GM12878 (cell line): ENCODE results near the gene PRDM1. TPM values are rescaled to one million over a fixed set of nuclear protein-coding genes. Genes with fewer than 3 reads are reported as not detected.

ENCODE experiments used
- ATAC-seq: fragments of 200-7000 bp; cut with Tn5 transposase; 3 replicates; pipeline ENCODE4 v1.9.1; 2020; ENCODE audit warnings: mild to moderate bottlenecking, moderate library complexity
- BruUV-seq: library from RNA; stranded (reverse); fragments of 400-500 nt; replicated peaks from 2 replicates; lab custom pipeline; 2021; lab: Mats Ljungman, UMichigan
- CTCF ChIA-PET: fragments of 300-600 bp; sonication (Branson Sonifier 250); formaldehyde crosslinking; extraction: SDS; loops from one replicate; lab custom pipeline; 2021; ENCODE audit warnings: inconsistent platforms; lab: Yijun Ruan, JAX
- POLR2A ChIA-PET: fragments of 350-600 bp; formaldehyde crosslinking; extraction: SDS; loops from one replicate; lab custom pipeline; 2021; ENCODE audit warnings: inconsistent platforms; lab: Charles Lee
- RAD21 ChIA-PET: fragments of 300-600 bp; sonication (Branson Sonifier 250); formaldehyde crosslinking; loops from one replicate; lab custom pipeline; 2023; ENCODE audit warnings: antibody characterized with exemption; ENCODE audit not compliant: unreplicated experiment; lab: Charles Lee
- SMC1A ChIA-PET: fragments of 300-600 bp; sonication (Branson Sonifier 250); formaldehyde crosslinking; loops from one replicate; lab custom pipeline; 2023; ENCODE audit not compliant: unreplicated experiment, uncharacterized antibody; lab: Charles Lee
- DNase-seq: peaks from one replicate; pipeline ENCODE4 v3.0.0-alpha.2; 2011; ENCODE audit warnings: low read depth, low spot score
- FAIRE-seq: peaks from 3 replicates; lab custom pipeline; 2011; peaks lifted over from hg19 to GRCh38; lab: Jason Lieb, UNC
- H2AFZ ChIP-seq: 2 replicates; pipeline ENCODE4 v1.6.0; 2011; ENCODE audit warnings: low read depth, low read length, control low read depth; ENCODE audit not compliant: control insufficient read depth
- H3K27ac ChIP-seq: 2 replicates; pipeline ENCODE4 v1.5.1; 2011; ENCODE audit warnings: control low read depth; ENCODE audit not compliant: control insufficient read depth, insufficient read depth
- H3K27me3 ChIP-seq, 2 experiments: replicated peaks in 1 of 2; 2 replicates each; pipeline versions ENCODE4 v1.6.0 to v1.6.1; 2011; ENCODE audit warnings: low read length in 1 of 2; ENCODE audit not compliant: control insufficient read depth in 2 of 2, insufficient read depth in 2 of 2
- H3K36me3 ChIP-seq, 2 experiments: 2 replicates each; pipeline ENCODE4 v1.5.1; 2011; ENCODE audit warnings: low read length in 1 of 2; ENCODE audit not compliant: control insufficient read depth in 2 of 2, insufficient read depth in 2 of 2
- H3K4me1 ChIP-seq: 2 replicates; pipeline ENCODE4 v1.6.1; 2011; ENCODE audit warnings: mild to moderate bottlenecking, low read length, moderate library complexity, mixed read lengths; ENCODE audit not compliant: control insufficient read depth, insufficient read depth
- H3K4me2 ChIP-seq: 2 replicates; pipeline ENCODE4 v1.6.0; 2011; ENCODE audit warnings: control low read depth; ENCODE audit not compliant: control insufficient read depth, insufficient read depth
- H3K4me3 ChIP-seq: fragments of 200-600 bp; sonication (generic); 2 replicates; pipeline ENCODE4 v1.5.1; 2016
- H3K79me2 ChIP-seq: 2 replicates; pipeline ENCODE4 v1.6.0; 2011; ENCODE audit warnings: low read length; ENCODE audit not compliant: control insufficient read depth, insufficient read depth
- H3K9ac ChIP-seq: 2 replicates; pipeline ENCODE4 v1.8.0; 2011; ENCODE audit warnings: low read length, control low read depth, mixed read lengths; ENCODE audit not compliant: control insufficient read depth, insufficient read depth
- H3K9me3 ChIP-seq: replicated peaks from 3 replicates; pipeline ENCODE4 v1.5.1; 2011; ENCODE audit warnings: mild to moderate bottlenecking, low read length; ENCODE audit not compliant: control insufficient read depth, insufficient read depth
- H4K20me1 ChIP-seq: 2 replicates; pipeline ENCODE4 v1.6.0; 2011; ENCODE audit not compliant: control insufficient read depth, insufficient read depth
- BCL3 ChIP-seq: IDR thresholded peaks from 2 replicates; pipeline ENCODE4 v1.6.1; 2011; ENCODE audit warnings: borderline replicate concordance, low read depth, mild to moderate bottlenecking, moderate library complexity, low read length; ENCODE audit not compliant: insufficient read depth, poor library complexity, severe bottlenecking
- CREM ChIP-seq: IDR thresholded peaks from 2 replicates; pipeline ENCODE4 v1.6.1; 2014; ENCODE audit warnings: antibody characterized with exemption, low read depth
- EGR1 ChIP-seq, 2 experiments: IDR thresholded peaks; 1 replicate in 1 of 2; 2 replicates in 1 of 2; pipeline ENCODE4 v1.6.1; 2011 to 2012; ENCODE audit warnings: low read depth in 2 of 2, low read length in 2 of 2, borderline replicate concordance in 1 of 2, mild to moderate bottlenecking in 1 of 2, moderate library complexity in 1 of 2
- KDM1A ChIP-seq: fragments of 200-600 bp; sonication (generic); IDR thresholded peaks from 2 replicates; pipeline ENCODE4 v1.6.1; 2016; ENCODE audit warnings: borderline replicate concordance
- KLF5 ChIP-seq: fragments of 450-650 bp; IDR thresholded peaks from 2 replicates; pipeline ENCODE4 v1.6.1; 2014; ENCODE audit warnings: mild to moderate bottlenecking; ENCODE audit not compliant: partially characterized antibody
- NFYA ChIP-seq: IDR thresholded peaks from 2 replicates; pipeline ENCODE4 v1.6.1; 2011; ENCODE audit warnings: low read depth, mild to moderate bottlenecking, low read length, improper control_type of control experiment, borderline replicate concordance
- NR2C2 ChIP-seq: IDR thresholded peaks from 2 replicates; pipeline ENCODE4 v1.6.1; 2011; ENCODE audit warnings: borderline replicate concordance, low read depth; ENCODE audit not compliant: control insufficient read depth, insufficient read length
- NR2F1 ChIP-seq: fragments of 450-650 bp; conservative IDR thresholded peaks from 2 replicates; pipeline ENCODE4 v1.6.1; 2017; ENCODE audit warnings: mild to moderate bottlenecking
- POLR2AphosphoS2 ChIP-seq: IDR thresholded peaks from 2 replicates; pipeline ENCODE4 v1.6.1; 2011; ENCODE audit warnings: low read depth, mild to moderate bottlenecking, low read length, improper control_type of control experiment, moderate library complexity
- SREBF2 ChIP-seq: IDR thresholded peaks from 2 replicates; pipeline ENCODE4 v1.6.1; 2012; ENCODE audit warnings: mild to moderate bottlenecking, low read length
- TAF1 ChIP-seq: IDR thresholded peaks from 2 replicates; pipeline ENCODE4 v1.6.1; 2011; ENCODE audit warnings: mild to moderate bottlenecking, low read depth, low read length, borderline replicate concordance
- ZBTB33 ChIP-seq: fragments of 450-650 bp; IDR thresholded peaks from 2 replicates; pipeline ENCODE4 v1.6.1; 2017; ENCODE audit warnings: mild to moderate bottlenecking
- ZNF687 ChIP-seq: fragments of 450-650 bp; IDR thresholded peaks from 2 replicates; pipeline ENCODE4 v1.6.1; 2017; ENCODE audit warnings: mild to moderate bottlenecking, moderate library complexity
- WGBS: methylation state at CpG from one replicate; pipeline ENCODE4 v1.1.6; 2016; ENCODE audit warnings: low lambda C conversion rate; ENCODE audit not compliant: insufficient replicate concordance, insufficient coverage; ENCODE audit errors: missing lambda C conversion rate; 5-methylcytosine and 5-hydroxymethylcytosine counted together
- in situ Hi-C: fragments of 300-500 bp; cut with MboI; formaldehyde crosslinking; loops from 9 replicates; pipeline ENCODE4 v1.14.3; 2018; ENCODE audit warnings: mixed read lengths
- intact Hi-C: fragments of 100-400 bp; cut with micrococcal nuclease; formaldehyde crosslinking; loops from one replicate; pipeline ENCODE4 v1.14.2; 2022; ENCODE audit not compliant: unreplicated experiment
- polyA plus RNA-seq, 11 experiments: library from polyadenylated mRNA; depleted of rRNA in 4 of 11; unstranded in 6 of 11; stranded (reverse) in 5 of 11; fragments of >200 nt; fragmentation: Nextera tagmentation in 4 of 11; fragmentation: Illumina TruSeq in 1 of 11; extraction: Ambion mirVana in 4 of 11; extraction: Trizol in 1 of 11; gene quantifications; 1 replicate in 1 of 11; 2 replicates in 10 of 11; pipeline versions ENCODE4 v1.2.1 to v1.2.3, GENCODE V29; 2011 to 2016; ENCODE audit warnings: inconsistent platforms in 2 of 11, missing spikeins in 2 of 11, low read depth in 1 of 11
- total RNA-seq, 4 experiments: library from RNA; depleted of rRNA in 3 of 4; stranded (reverse); fragments of >200 nt in 3 of 4; fragmentation: Illumina TruSeq in 1 of 4; extraction: Trizol in 1 of 4; gene quantifications; 2 replicates each; pipeline versions ENCODE4 v1.2.1 to v1.2.3, GENCODE V29; 2013 to 2021
- TF ChIP-seq, protein P1 (sequence below): IDR thresholded peaks from 2 replicates; pipeline ENCODE4 v1.6.1; 2012; ENCODE audit warnings: low read depth, low read length, improper control_type of control experiment

Gene PRDM1
- total and polyA plus RNA-seq, 10 of the 15 experiments (the other 5 are each of a cell fraction or from before 2014, with no cell fraction given), result 1.9 to 15.8 (median 4.1) TPM

DNA sequence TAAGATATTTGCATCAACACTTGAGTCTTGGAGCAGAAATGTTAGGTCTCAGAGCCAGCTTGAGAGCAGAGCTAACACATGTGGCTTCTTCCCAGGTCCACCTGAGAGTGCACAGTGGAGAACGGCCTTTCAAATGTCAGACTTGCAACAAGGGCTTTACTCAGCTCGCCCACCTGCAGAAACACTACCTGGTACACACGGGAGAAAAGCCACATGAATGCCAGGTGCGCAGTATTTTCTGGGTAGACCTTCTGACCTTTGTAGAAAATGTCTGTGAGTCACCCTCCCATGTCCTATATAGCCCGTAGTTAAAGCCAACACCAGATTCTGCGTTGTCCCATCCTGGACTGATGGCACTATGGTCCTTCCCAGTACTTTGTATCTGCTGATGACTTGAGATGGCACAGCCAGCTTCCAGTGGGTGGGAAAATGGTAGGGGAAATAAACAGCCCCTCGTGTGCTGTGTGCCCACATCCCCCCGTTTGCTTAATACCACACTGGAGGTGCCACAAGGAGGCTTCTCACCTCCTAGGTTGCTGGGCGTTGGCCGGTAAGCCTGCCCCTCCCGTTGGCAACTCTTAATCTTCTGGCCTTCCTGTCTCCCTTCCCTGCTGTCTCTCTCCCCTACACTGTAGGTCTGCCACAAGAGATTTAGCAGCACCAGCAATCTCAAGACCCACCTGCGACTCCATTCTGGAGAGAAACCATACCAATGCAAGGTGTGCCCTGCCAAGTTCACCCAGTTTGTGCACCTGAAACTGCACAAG lies 20.3 kb downstream of the PRDM1 start:
- H4K20me1 ChIP-seq, result peaks cover 5% of the 10 kb centered on the region
- H3K27me3 ChIP-seq, result no peaks in the 10 kb centered on the region; a peak in 1 of 4 replicates
- FAIRE-seq (no peak), DNase-seq (no peak), ATAC-seq (no peak)
- ChIA-PET SMC1A (interaction anchor here (0.8 to 1.5 kb wide), 4 partner anchors 8 to 117 kb away, joined by 3 to 5 read pairs (median 3); no protein-coding TSS in a partner anchor), POLR2A (no interaction called here), RAD21 (interaction anchor here (0.6 kb wide), 1 partner anchor 59 kb away, joined by 3 read pairs; no protein-coding TSS in a partner anchor), CTCF (interaction anchor here (1.2 to 2.0 kb wide), 3 partner anchors 14 to 117 kb away, joined by 3 to 7 read pairs (median 4); no protein-coding TSS in a partner anchor)
- H3K9me3 ChIP-seq, result no peaks in the 10 kb centered on the region; the same call in 2 of the 3 replicates
- no TSS peak for BruUV-seq
- 74% methylated on average over 12 of the region's 12 CpGs for WGBS
- intact Hi-C loops, result no loop called here
- no peak overlapping the region for H2AFZ ChIP-seq
- no peak overlapping the region for H3K27ac ChIP-seq
- no peak overlapping the region for H3K4me2 ChIP-seq
- H3K9ac ChIP-seq, result no peak overlapping the region
- H3K79me2 ChIP-seq, result peaks cover 14% of the 10 kb centered on the region
- no peak overlapping the region for H3K4me3 ChIP-seq
- peaks cover 5 to 26% of the 10 kb centered on the region in 2 experiments for H3K36me3 ChIP-seq
- H3K4me1 ChIP-seq, result peaks cover 33% of the 10 kb centered on the region
- in situ Hi-C loops, result loop anchor here (10.0 kb wide), 1 partner anchor 58 kb away; no protein-coding TSS in a partner anchor
- no peak for TF ChIP-seq BCL3
- TF ChIP-seq NR2F1, result no peak
- no peak for TF ChIP-seq KLF5
- no peak for TF ChIP-seq CREM
- TF ChIP-seq KDM1A, result no peak
- TF ChIP-seq POLR2AphosphoS2, result no peak
- no peak for TF ChIP-seq TAF1
- no peak for TF ChIP-seq SREBF2
- no peak for TF ChIP-seq NR2C2
- TF ChIP-seq, protein P1, sequence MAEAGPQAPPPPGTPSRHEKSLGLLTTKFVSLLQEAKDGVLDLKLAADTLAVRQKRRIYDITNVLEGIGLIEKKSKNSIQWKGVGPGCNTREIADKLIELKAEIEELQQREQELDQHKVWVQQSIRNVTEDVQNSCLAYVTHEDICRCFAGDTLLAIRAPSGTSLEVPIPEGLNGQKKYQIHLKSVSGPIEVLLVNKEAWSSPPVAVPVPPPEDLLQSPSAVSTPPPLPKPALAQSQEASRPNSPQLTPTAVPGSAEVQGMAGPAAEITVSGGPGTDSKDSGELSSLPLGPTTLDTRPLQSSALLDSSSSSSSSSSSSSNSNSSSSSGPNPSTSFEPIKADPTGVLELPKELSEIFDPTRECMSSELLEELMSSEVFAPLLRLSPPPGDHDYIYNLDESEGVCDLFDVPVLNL, result no peak
- no peak for TF ChIP-seq ZNF687
- TF ChIP-seq ZBTB33, result no peak
- no peak for TF ChIP-seq NFYA
- no peak for TF ChIP-seq EGR1 (IDR thresholded peaks at IDR 0.05; ENCODE audit: borderline replicate concordance in 1 of 2, low read depth in 2 of 2, low read length in 2 of 2)
